Smooth muscle cell (in vitro differentiated cells): ENCODE measurements around the gene CEACAM19. TPM values are rescaled to one million over a fixed set of nuclear protein-coding genes. Genes with fewer than 3 reads are reported as not detected.

Experiments used
- DNase-seq: peaks from one replicate; lab custom pipeline; 2025; ENCODE audit not compliant: unreplicated experiment; lab: John Stamatoyannopoulos, UW
- H2AFZ ChIP-seq: fragments of 200-600 bp; sonication (generic); 2 replicates; pipeline ENCODE4 v1.6.0; 2016; ENCODE audit warnings: antibody characterized with exemption, low read depth, mild to moderate bottlenecking
- H3F3A ChIP-seq: fragments of 200-600 bp; sonication (generic); 2 replicates; pipeline ENCODE4 v1.6.0; 2017; ENCODE audit warnings: antibody characterized with exemption, low read depth
- H3K27ac ChIP-seq: fragments of 200-600 bp; sonication (generic); 2 replicates; pipeline ENCODE4 v1.5.1; 2016; ENCODE audit warnings: low read depth, mild to moderate bottlenecking
- H3K27me3 ChIP-seq: fragments of 200-600 bp; sonication (generic); 2 replicates; pipeline ENCODE4 v1.6.1; 2016; ENCODE audit warnings: low read depth, mild to moderate bottlenecking
- H3K36me3 ChIP-seq: fragments of 200-600 bp; sonication (generic); 2 replicates; pipeline ENCODE4 v1.5.1; 2016; ENCODE audit warnings: low read depth
- H3K4me1 ChIP-seq: fragments of 200-600 bp; sonication (generic); 2 replicates; pipeline ENCODE4 v1.5.1; 2016; ENCODE audit warnings: low read depth
- H3K4me2 ChIP-seq: fragments of 200-600 bp; sonication (generic); 2 replicates; pipeline ENCODE4 v1.6.0; 2016; ENCODE audit warnings: mild to moderate bottlenecking
- H3K4me3 ChIP-seq: fragments of 200-600 bp; sonication (generic); 2 replicates; pipeline ENCODE4 v1.5.1; 2016; ENCODE audit warnings: mild to moderate bottlenecking
- H3K79me2 ChIP-seq: fragments of 200-600 bp; sonication (generic); 2 replicates; pipeline ENCODE4 v1.6.0; 2016; ENCODE audit warnings: low read depth, mild to moderate bottlenecking
- H3K9ac ChIP-seq: fragments of 200-600 bp; sonication (generic); 2 replicates; pipeline ENCODE4 v1.6.0; 2016; ENCODE audit warnings: low read depth
- H3K9me3 ChIP-seq: fragments of 200-600 bp; sonication (generic); replicated peaks from 2 replicates; pipeline ENCODE4 v1.5.1; 2016; ENCODE audit warnings: low read depth
- H4K20me1 ChIP-seq: fragments of 200-600 bp; sonication (generic); 2 replicates; pipeline ENCODE4 v1.6.0; 2016; ENCODE audit warnings: low read depth
- CTCF ChIP-seq: fragments of 200-600 bp; sonication (generic); IDR thresholded peaks from 2 replicates; pipeline ENCODE4 v1.5.1; 2017; ENCODE audit warnings: borderline replicate concordance, mild to moderate bottlenecking, antibody characterized with exemption; ENCODE audit not compliant: insufficient read depth, poor library complexity, severe bottlenecking
- WGBS: methylation state at CpG from one replicate; pipeline ENCODE4 v1.1.7; 2016; ENCODE audit warnings: low lambda C conversion rate; 5-methylcytosine and 5-hydroxymethylcytosine counted together
- polyA plus RNA-seq: library from polyadenylated mRNA; unstranded; fragments of >200 nt; fragmentation: Nextera tagmentation; extraction: Ambion mirVana; gene quantifications from 2 replicates; pipeline ENCODE4 v1.2.1, GENCODE V29; 2016
- total RNA-seq: library from RNA; depleted of rRNA; stranded (reverse); fragments of >200 nt; gene quantifications from 2 replicates; pipeline ENCODE4 v1.2.3, GENCODE V29; 2014

Gene CEACAM19
- total and polyA plus RNA-seq, 2 experiments from 2014 or later, result 0.81 to 0.88 TPM

GRCh38 chr19:44725251-44725650, 54.0 kb downstream of the CEACAM19 start:
- TF ChIP-seq CTCF, result no peak
- H3K79me2 ChIP-seq, result no peaks in the 10 kb centered on the region
- H3K4me1 ChIP-seq, result no peaks in the 10 kb centered on the region
- H2AFZ ChIP-seq, result no peak overlapping the region
- no peak overlapping the region for H3K4me3 ChIP-seq
- H3K4me2 ChIP-seq, result no peak overlapping the region
- DNase-seq, result no peak
- 67% methylated on average over 17 of the region's 18 CpGs for WGBS
- H3K27ac ChIP-seq, result no peak overlapping the region
- no peaks in the 10 kb centered on the region for H3F3A ChIP-seq
- no peaks in the 10 kb centered on the region for H3K36me3 ChIP-seq
- H3K27me3 ChIP-seq, result no peaks in the 10 kb centered on the region
- H4K20me1 ChIP-seq, result no peaks in the 10 kb centered on the region
- no peaks in the 10 kb centered on the region for H3K9me3 ChIP-seq
- H3K9ac ChIP-seq, result no peak overlapping the region

- Histone ChIP-seq H3K4me2 (no peak overlapping the region), H3K36me3 (no peaks in the 10 kb centered on the region), H3K4me1 (no peaks in the 10 kb centered on the region), H3K9me3 (no peaks in the 10 kb centered on the region), H3K4me3 (no peak overlapping the region), H3K79me2 (no peaks in the 10 kb centered on the region), H3K9ac (no peak overlapping the region), H3K27me3 (no peaks in the 10 kb centered on the region), H3K27ac (no peak overlapping the region), H2AFZ (no peak overlapping the region), H3F3A (no peaks in the 10 kb centered on the region), H4K20me1 (no peaks in the 10 kb centered on the region)
- DNase-seq, result no peak
- 94% methylated on average over 5 of the region's 5 CpGs for WGBS
- no peak for TF ChIP-seq CTCF
These were observed 54.4 kb downstream of the CEACAM19 start for GRCh38 chr19:44725684-44726083.

- no peaks in the 10 kb centered on the region for H4K20me1 ChIP-seq
- H3K79me2 ChIP-seq, result no peaks in the 10 kb centered on the region
- no peak overlapping the region for H3K27ac ChIP-seq
- DNase-seq, result no peak
- no peaks in the 10 kb centered on the region for H3K9me3 ChIP-seq
- no peak overlapping the region for H3K9ac ChIP-seq
- 95% methylated on average over 12 of the region's 12 CpGs for WGBS
- no peaks in the 10 kb centered on the region for H3K36me3 ChIP-seq
- H3K4me2 ChIP-seq, result no peak overlapping the region
- H3K4me3 ChIP-seq, result no peak overlapping the region
- H3F3A ChIP-seq, result no peaks in the 10 kb centered on the region
- no peaks in the 10 kb centered on the region for H3K4me1 ChIP-seq
- H3K27me3 ChIP-seq, result no peaks in the 10 kb centered on the region
- TF ChIP-seq CTCF, result no peak
- no peak overlapping the region for H2AFZ ChIP-seq
These were observed 55.2 kb downstream of the CEACAM19 start for GRCh38 chr19:44726465-44726864.

GRCh38 chr19:44728178-44728577, 56.9 kb downstream of the CEACAM19 start:
- no peaks in the 10 kb centered on the region for H3K27me3 ChIP-seq
- no peak overlapping the region for H3K4me2 ChIP-seq
- H2AFZ ChIP-seq, result no peak overlapping the region
- TF ChIP-seq CTCF, result no peak
- no peaks in the 10 kb centered on the region for H3K9me3 ChIP-seq
- no peaks in the 10 kb centered on the region for H3F3A ChIP-seq
- no peak overlapping the region for H3K27ac ChIP-seq
- H3K9ac ChIP-seq, result no peak overlapping the region
- no peaks in the 10 kb centered on the region for H4K20me1 ChIP-seq
- H3K79me2 ChIP-seq, result no peaks in the 10 kb centered on the region
- 86% methylated on average over 6 of the region's 6 CpGs for WGBS
- DNase-seq, result no peak
- H3K4me3 ChIP-seq, result no peak overlapping the region
- no peaks in the 10 kb centered on the region for H3K4me1 ChIP-seq
- H3K36me3 ChIP-seq, result no peaks in the 10 kb centered on the region
